ENCODE data around the gene AOPEP.

- TF ChIP-seq, protein P1, sequence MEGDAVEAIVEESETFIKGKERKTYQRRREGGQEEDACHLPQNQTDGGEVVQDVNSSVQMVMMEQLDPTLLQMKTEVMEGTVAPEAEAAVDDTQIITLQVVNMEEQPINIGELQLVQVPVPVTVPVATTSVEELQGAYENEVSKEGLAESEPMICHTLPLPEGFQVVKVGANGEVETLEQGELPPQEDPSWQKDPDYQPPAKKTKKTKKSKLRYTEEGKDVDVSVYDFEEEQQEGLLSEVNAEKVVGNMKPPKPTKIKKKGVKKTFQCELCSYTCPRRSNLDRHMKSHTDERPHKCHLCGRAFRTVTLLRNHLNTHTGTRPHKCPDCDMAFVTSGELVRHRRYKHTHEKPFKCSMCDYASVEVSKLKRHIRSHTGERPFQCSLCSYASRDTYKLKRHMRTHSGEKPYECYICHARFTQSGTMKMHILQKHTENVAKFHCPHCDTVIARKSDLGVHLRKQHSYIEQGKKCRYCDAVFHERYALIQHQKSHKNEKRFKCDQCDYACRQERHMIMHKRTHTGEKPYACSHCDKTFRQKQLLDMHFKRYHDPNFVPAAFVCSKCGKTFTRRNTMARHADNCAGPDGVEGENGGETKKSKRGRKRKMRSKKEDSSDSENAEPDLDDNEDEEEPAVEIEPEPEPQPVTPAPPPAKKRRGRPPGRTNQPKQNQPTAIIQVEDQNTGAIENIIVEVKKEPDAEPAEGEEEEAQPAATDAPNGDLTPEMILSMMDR (IDR thresholded peaks at IDR 0.05): no peak
- TF ChIP-seq POLR2AphosphoS5 (IDR thresholded peaks at IDR 0.05; ENCODE audit: low read depth, low read length): peak; percentile 38; the same call in 1 of the 2 replicates
- TF ChIP-seq TCF7L2 (IDR thresholded peaks at IDR 0.05; ENCODE audit: low read depth, low read length): peak; percentile 97
- no peak for TF ChIP-seq REST (IDR thresholded peaks at IDR 0.05; ENCODE audit: insufficient read depth in 1 of 2, low read depth in 2 of 2, low read length in 1 of 2)
Measured at GRCh38 chr9:94726495-94727191, at the start of gene AOPEP.

Data from Panc1 (cell line).